ENCODE data around the gene SLC33A1.
A peak's percentile ranks its signal among the peaks of the same experiment; 100 is the strongest.
"Not testable (repeated sequence)": the region's sequence is repeated elsewhere in the genome, so short reads cannot be mapped to it uniquely, and the experiment has no call there.

The SLC33A1 gene

GRCh38 chr3:155854141-155854940 is at the start of gene SLC33A1:
Gene SLC33A1 (minus strand): TSS chr3:155854427. CDS start chr3:155853997, 430 bp downstream.
- DNase-seq: peak; percentile 98 to 99

DNA sequence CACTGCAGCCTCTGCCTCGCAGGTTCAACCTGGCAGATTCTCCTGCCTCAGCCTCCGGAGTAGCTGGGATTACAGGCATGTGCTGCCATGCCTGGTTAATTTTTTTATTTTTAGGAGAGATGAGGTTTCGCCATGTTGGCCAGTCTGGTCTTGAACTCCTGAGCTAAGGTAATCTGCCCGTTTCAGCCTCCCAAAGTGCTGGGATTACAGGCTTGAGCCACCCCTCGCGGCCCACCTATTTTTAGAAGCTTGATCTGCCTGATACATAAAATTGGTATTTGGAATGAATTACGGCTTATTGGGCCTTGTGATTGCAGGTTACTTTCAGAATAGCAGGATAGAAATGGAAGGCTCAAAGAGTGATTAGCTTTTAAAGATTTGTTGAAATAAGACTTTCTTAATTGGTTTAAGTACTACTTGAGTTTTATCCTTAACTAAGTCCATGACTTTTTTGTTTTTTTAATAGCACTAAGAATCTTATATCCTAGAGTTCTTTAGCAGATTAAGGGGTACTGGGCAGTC is 41.2 kb upstream of the SLC33A1 start:
- no peak for DNase-seq

- no peak for DNase-seq
Measured at GRCh38 chr3:155891321-155891720, 37.1 kb upstream of the SLC33A1 start.

DNA sequence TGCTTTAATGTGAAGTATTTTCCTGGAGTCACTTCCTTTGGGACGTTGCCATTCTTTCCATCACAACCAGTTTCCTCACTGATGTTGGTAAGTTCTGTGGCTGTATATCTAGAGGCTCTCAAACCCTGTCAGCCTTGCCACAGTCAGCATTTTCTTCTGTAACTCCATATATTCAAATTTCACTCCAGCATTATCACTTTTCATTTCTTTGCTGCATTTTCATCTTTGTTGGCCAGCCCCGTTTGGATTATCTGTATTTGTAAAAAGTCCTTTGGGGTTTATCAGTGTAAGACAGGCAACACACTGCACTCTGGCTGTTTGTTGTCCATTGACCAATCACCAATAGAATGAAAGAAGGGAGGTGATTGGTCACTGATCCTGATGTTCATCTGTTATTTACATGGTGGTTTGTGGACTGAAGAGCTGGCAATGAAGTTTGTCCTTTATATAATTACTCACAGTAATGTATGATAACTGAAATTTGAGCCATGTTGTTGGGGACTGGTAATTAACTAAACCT is 36.5 kb upstream of the SLC33A1 start:
- peak in 1 of 2 experiments; percentile 37 for DNase-seq

GRCh38 chr3:155889952-155890351 is 35.7 kb upstream of the SLC33A1 start:
- DNase-seq: no peak

- DNase-seq: no peak
Measured at GRCh38 chr3:155889212-155889611, 35.0 kb upstream of the SLC33A1 start.

- DNase-seq: no peak
Measured at GRCh38 chr3:155886915-155887314, 32.7 kb upstream of the SLC33A1 start.

DNA sequence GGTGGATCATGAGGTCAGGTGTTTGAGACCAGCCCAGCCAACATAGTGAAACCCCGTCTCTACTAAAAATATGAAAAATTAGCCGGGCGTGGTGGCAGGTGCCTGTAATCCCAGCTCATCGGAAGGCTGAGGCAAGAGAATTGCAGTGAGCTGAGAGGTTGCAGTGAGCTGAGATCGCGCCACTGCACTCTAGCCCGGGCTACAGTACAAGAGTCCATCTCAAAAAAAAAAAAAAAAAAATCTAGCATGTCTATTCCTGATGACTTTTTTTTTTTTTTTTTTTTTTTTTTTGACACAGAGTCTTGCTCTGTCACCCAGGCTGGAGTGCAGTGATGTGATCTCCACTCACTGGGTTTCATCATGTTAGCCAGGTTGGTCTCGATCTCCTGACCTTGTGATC is 32.1 kb upstream of the SLC33A1 start:
- DNase-seq: not testable (repeated sequence)

- DNase-seq: no peak
Measured at GRCh38 chr3:155885292-155885691, 31.1 kb upstream of the SLC33A1 start.

- no peak for DNase-seq
Measured at GRCh38 chr3:155884292-155884691, 30.1 kb upstream of the SLC33A1 start.

DNA sequence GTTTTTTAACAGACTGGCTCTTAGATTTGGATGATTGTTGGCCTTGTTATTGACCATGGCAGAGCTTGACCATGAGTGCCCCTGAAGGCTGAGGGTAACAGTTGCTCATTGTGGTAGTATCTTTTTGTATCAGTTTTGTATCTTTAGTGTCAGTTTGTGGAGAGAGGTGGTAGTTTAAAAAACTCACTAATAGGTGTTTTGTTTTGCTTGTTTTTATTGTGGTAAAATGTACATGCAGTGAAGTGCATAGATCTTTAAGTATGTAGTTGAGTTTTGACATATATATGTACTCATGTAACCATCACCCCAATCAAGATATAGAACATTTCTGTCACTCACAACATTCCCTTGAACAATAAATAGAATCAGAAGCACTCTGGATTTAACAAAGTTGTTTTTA is 26.1 kb upstream of the SLC33A1 start:
- no peak for DNase-seq

- no peak for DNase-seq
Measured at GRCh38 chr3:155876503-155876902, 22.3 kb upstream of the SLC33A1 start.

- no peak for DNase-seq
Measured at GRCh38 chr3:155876037-155876436, 21.8 kb upstream of the SLC33A1 start.

DNA sequence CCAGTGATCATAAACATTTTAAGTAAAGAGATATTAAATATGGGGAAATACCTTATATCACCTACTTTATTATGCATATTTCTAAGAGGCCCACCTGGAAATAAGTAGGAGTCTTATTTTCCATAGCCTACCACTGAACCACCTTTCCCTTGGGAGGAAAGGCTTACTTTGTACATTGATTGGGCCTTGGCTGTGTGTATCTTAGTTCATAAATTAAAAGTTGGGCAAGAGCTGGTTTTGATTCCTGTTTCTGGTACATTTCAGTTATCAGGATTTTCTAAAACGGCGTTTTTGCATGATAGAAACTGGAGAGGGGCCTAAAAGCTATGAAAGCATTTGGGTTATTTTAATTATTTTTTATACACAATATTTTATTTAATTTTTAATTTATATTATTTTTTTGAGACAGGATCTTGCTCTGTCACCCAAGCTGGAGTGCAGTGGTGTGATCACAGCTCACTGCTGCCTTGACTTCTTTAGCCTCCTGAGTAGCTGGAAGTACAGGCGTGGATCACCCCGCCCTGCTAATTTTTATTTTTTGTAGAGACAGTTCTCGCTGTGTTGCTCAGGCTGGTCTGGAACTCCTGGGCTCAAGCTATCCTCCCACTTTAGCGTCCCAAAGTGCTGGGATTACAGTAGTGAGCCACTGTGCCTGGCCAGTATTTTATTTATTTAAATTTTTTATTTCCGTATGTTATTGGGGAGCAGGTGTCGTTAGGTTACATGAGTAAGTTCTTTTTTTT is 18.8 kb upstream of the SLC33A1 start:
- no peak for DNase-seq

DNA sequence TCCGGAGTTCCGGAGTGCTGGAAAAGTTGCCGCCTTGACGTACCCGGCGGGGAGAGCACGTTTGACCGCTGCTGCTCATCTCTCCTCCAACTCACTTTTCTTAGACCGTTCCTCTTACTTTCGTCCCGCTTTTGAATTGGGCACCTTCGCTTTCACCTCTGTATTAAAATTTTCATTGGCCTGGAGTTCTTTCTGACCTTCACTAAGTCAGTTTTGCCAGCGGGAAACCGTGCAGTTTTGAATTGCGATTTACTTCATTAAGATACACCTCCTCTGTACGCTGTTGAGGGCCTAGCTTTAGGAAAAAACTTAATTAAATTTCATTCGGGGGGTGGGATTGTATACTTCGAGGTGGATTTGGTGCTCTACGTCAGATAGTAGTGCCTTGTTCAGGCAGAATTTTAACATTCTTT is 17.5 kb upstream of the SLC33A1 start:
- DNase-seq: no peak

GRCh38 chr3:155870945-155871745 is 16.9 kb upstream of the SLC33A1 start:
- DNase-seq: peak in 1 of 2 experiments; percentile 42

DNA sequence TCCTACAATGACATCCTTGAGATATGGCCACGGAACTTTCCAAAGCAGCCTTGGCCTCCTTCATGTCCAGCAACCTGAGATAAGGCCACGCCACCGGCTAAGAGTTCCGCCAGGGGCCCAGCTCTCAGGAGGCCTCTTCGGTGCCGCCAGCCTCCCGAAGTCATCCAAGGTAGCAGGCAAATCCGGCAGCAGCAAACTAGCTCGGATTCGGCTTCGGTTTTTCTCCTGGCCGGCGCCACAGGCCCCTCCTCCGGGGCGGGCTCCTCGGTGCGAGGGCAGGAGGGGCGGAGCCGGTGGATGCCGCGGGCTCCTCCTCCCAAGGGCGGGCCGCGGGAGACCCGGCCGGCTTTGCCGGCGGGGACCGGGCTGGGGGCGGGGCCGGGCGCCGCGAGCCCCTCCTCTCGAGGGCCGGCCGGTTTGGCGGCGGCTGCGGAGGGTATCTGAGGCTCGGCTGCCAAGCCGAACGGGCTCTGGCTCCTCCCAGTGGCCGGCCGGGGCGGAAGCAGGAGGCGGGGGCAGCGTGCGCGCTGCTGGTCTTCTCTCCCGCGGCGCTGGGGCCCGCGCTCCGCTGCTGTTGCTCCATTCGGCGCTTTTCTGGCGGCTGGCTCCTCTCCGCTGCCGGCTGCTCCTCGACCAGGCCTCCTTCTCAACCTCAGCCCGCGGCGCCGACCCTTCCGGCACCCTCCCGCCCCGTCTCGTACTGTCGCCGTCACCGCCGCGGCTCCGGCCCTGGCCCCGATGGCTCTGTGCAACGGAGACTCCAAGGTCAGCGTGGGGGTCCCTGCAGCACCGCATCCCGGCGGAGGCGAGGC is 16.1 kb upstream of the SLC33A1 start, which contains the start of gene GMPS:
Gene GMPS (plus strand): TSS at position 518 of the 812 bp plus-strand sequence. CDS start 221 bp downstream, at position 739.
- peak; percentile 68 to 96 for DNase-seq

- no peak for DNase-seq
Measured at GRCh38 chr3:155869691-155870090, 15.5 kb upstream of the SLC33A1 start.

- no peak for DNase-seq
Measured at GRCh38 chr3:155863072-155863784, 9.0 kb upstream of the SLC33A1 start.

DNA sequence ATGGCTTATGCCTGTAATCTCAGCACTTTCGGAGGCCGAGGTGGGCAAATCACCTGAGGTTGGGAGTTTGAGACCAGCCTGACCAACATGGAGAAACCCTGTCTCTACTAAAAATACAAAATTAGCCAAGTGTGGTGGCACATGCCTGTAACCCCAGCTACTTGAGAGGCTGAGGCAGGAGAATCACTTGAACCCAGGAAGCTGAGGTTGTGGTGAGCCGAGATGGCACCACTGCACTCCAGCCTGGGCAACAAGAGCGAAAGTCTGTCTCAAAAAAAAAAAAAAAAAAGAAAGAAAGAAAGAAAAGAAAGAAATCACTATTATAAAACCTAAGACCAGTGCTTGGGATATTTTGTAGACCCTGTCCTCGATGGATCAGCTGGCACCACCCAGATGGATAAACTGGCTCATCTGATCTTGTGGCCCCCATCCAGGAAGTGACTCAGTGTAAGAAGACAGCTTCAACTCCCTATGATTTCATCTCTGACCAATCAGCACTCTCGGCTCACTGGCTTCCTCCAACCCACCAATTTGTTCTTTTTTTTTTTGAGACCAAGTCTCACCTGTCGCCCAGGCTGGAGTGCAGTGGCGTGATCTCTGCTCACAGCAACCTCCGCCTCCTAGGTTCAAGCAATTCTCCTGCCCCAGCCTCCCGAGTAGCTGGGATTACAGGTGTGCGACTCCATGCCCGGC is 8.2 kb upstream of the SLC33A1 start:
- peak; percentile 33 to 51 for DNase-seq
